ENCODE results near the gene GP5.

The GP5 gene

GRCh38 chr3:194376241-194376560 lies 22.9 kb downstream of the GP5 start:
- DNase-seq (ENCODE audit: low read depth in 2 of 2): no peak

GRCh38 chr3:194375473-194376240 lies 23.4 kb downstream of the GP5 start:
- DNase-seq (ENCODE audit: low read depth in 2 of 2): no peak

- DNase-seq (ENCODE audit: low read depth in 2 of 2): no peak
Observed at GRCh38 chr3:194374935-194375334, 24.1 kb downstream of the GP5 start.

GRCh38 chr3:194373899-194374298 lies 25.2 kb downstream of the GP5 start:
- no peak for DNase-seq (ENCODE audit: low read depth in 2 of 2)

GRCh38 chr3:194373028-194373427 lies 26.0 kb downstream of the GP5 start:
- no peak for DNase-seq (ENCODE audit: low read depth in 2 of 2)

GRCh38 chr3:194370753-194371152 lies 28.3 kb downstream of the GP5 start:
- DNase-seq (ENCODE audit: low read depth in 2 of 2): no peak

- no peak for DNase-seq (ENCODE audit: low read depth in 2 of 2)
Observed at GRCh38 chr3:194369522-194370279, 29.4 kb downstream of the GP5 start, which contains the start of gene LRRC15. Gene LRRC15 (minus strand): TSS chr3:194369743. CDS start chr3:194361043, 8,700 bp downstream.

- no peak for DNase-seq (ENCODE audit: low read depth in 2 of 2)
Observed at GRCh38 chr3:194368918-194369317, 30.1 kb downstream of the GP5 start.

- no peak for DNase-seq (ENCODE audit: low read depth in 2 of 2)
Observed at GRCh38 chr3:194367992-194368841, 30.8 kb downstream of the GP5 start.

- no peak for DNase-seq (ENCODE audit: low read depth in 2 of 2)
Observed at GRCh38 chr3:194365978-194366490, 33.0 kb downstream of the GP5 start.

- no peak for DNase-seq (ENCODE audit: low read depth in 2 of 2)
Observed at GRCh38 chr3:194365526-194365925, 33.5 kb downstream of the GP5 start.

GRCh38 chr3:194364652-194365434 lies 34.2 kb downstream of the GP5 start:
- DNase-seq (ENCODE audit: low read depth in 2 of 2): no peak

GRCh38 chr3:194364314-194364651 lies 34.8 kb downstream of the GP5 start:
- no peak for DNase-seq (ENCODE audit: low read depth in 2 of 2)

GRCh38 chr3:194360568-194360967 lies 38.5 kb downstream of the GP5 start:
- no peak for DNase-seq (ENCODE audit: low read depth in 2 of 2)

GRCh38 chr3:194357681-194358080 lies 41.4 kb downstream of the GP5 start:
- DNase-seq (ENCODE audit: low read depth in 2 of 2): no peak

GRCh38 chr3:194355379-194355778 lies 43.7 kb downstream of the GP5 start:
- DNase-seq (ENCODE audit: low read depth in 2 of 2): no peak

- DNase-seq (ENCODE audit: low read depth in 2 of 2): no peak
Observed at GRCh38 chr3:194354315-194354714, 44.8 kb downstream of the GP5 start.

- DNase-seq (ENCODE audit: low read depth in 2 of 2): no peak
Observed at GRCh38 chr3:194352667-194353246, 46.3 kb downstream of the GP5 start.

GRCh38 chr3:194351952-194352536 lies 47.0 kb downstream of the GP5 start:
- DNase-seq (ENCODE audit: low read depth in 2 of 2): no peak

GRCh38 chr3:194351080-194351672 lies 47.9 kb downstream of the GP5 start, which contains the start of gene CPN2:
Gene CPN2 (minus strand): TSS chr3:194351328. CDS start chr3:194342702, 8,626 bp downstream.
- DNase-seq (ENCODE audit: low read depth in 2 of 2): no peak
